NCI-H1930 (cell line): Measurements from ENCODE around the gene MED15.

Source experiments
- DNase-seq, 2 experiments: peaks; one replicate each; lab custom pipeline; 2025; lab: John Stamatoyannopoulos, UW

Gene MED15

GRCh38 chr22:20552443-20553401, 45.3 kb downstream of the MED15 start:
- no peak for DNase-seq

GRCh38 chr22:20553947-20554741, 46.7 kb downstream of the MED15 start:
- no peak for DNase-seq

- DNase-seq: no peak
These were observed 47.4 kb downstream of the MED15 start for GRCh38 chr22:20554824-20555223.

GRCh38 chr22:20558534-20558933, 51.1 kb downstream of the MED15 start:
- no peak for DNase-seq

GRCh38 chr22:20559174-20559760, 51.9 kb downstream of the MED15 start:
- no peak for DNase-seq

- DNase-seq: no peak
These were observed 53.3 kb downstream of the MED15 start for GRCh38 chr22:20560716-20561115.

- DNase-seq: no peak
These were observed 54.5 kb downstream of the MED15 start for GRCh38 chr22:20561882-20562281.

- DNase-seq: no peak
These were observed 55.4 kb downstream of the MED15 start for GRCh38 chr22:20562607-20563465.

GRCh38 chr22:20563466-20563906, 56.1 kb downstream of the MED15 start:
- DNase-seq: no peak

- no peak for DNase-seq
These were observed 56.5 kb downstream of the MED15 start for GRCh38 chr22:20563941-20564371.

- DNase-seq: no peak
These were observed 57.8 kb downstream of the MED15 start for GRCh38 chr22:20565079-20565734.

GRCh38 chr22:20565761-20566160, 58.4 kb downstream of the MED15 start:
- no peak for DNase-seq

GRCh38 chr22:20566420-20567260, 59.2 kb downstream of the MED15 start:
- no peak for DNase-seq

- DNase-seq: no peak
These were observed 60.0 kb downstream of the MED15 start for GRCh38 chr22:20567371-20567847.

GRCh38 chr22:20567993-20568417, 60.6 kb downstream of the MED15 start:
- DNase-seq: no peak

GRCh38 chr22:20568502-20569058, 61.2 kb downstream of the MED15 start:
- no peak for DNase-seq

GRCh38 chr22:20569059-20570058, 61.9 kb downstream of the MED15 start:
- DNase-seq: no peak

GRCh38 chr22:20571078-20571503, 63.7 kb downstream of the MED15 start:
- no peak for DNase-seq
